Breast epithelium (tissue), 4 donors: ENCODE data around the gene LSM2. TPM values are rescaled to one million over a fixed set of nuclear protein-coding genes. Genes with fewer than 3 reads are reported as not detected.

Experiments used
- DNase-seq, 2 donors: peaks; one replicate each; pipeline ENCODE4 v3.0.0-alpha.2; 2019; ENCODE audit warnings: low spot score in 2 of 2
- H3K27ac ChIP-seq, 2 donors: fragments of 200-600 bp; sonication (generic) in 1 of 2; one replicate each; pipeline ENCODE4 v1.5.1; 2016 to 2019; ENCODE audit warnings: mild to moderate bottlenecking in 1 of 2
- H3K27me3 ChIP-seq, 2 donors: fragments of 200-600 bp; sonication (generic) in 1 of 2; one replicate each; pipeline versions ENCODE4 v1.5.1 to v1.6.0; 2017 to 2019; ENCODE audit warnings: control low read depth in 1 of 2, mild to moderate bottlenecking in 1 of 2
- H3K36me3 ChIP-seq: fragments of 200-600 bp; one replicate; pipeline ENCODE4 v1.5.1; 2019
- H3K4me1 ChIP-seq, 2 donors: fragments of 200-600 bp; sonication (generic); one replicate each; pipeline ENCODE4 v1.5.1; 2016 to 2019; ENCODE audit warnings: control low read depth in 1 of 2
- H3K4me3 ChIP-seq, 3 donors: fragments of 200-600 bp; sonication (generic); 1 replicate in 2 of 3; 2 replicates in 1 of 3; pipeline ENCODE4 v1.5.1; 2016 to 2019; ENCODE audit warnings: mild to moderate bottlenecking in 3 of 3, moderate library complexity in 2 of 3
- H3K9me3 ChIP-seq, 2 donors: fragments of 200-600 bp; sonication (generic) in 1 of 2; one replicate each; pipeline ENCODE4 v1.5.1; 2016 to 2019; ENCODE audit warnings: control low read depth in 1 of 2
- CTCF ChIP-seq, 3 donors: fragments of 450-650 bp; IDR thresholded peaks; one replicate each; pipeline ENCODE4 v1.5.1; 2016 to 2017; ENCODE audit warnings: antibody characterized with exemption in 3 of 3, mild to moderate bottlenecking in 3 of 3, moderate library complexity in 3 of 3
- POLR2A ChIP-seq: fragments of 450-650 bp; IDR thresholded peaks from one replicate; pipeline ENCODE4 v1.6.1; 2016; ENCODE audit warnings: antibody characterized with exemption, mild to moderate bottlenecking, moderate library complexity
- POLR2AphosphoS5 ChIP-seq, 3 donors: sonication (generic); formaldehyde crosslinking; IDR thresholded peaks; one replicate each; pipeline ENCODE4 v1.6.1; 2017; ENCODE audit warnings: antibody characterized with exemption in 3 of 3
- intact Hi-C: fragments of 100-400 bp; cut with DNase I; formaldehyde crosslinking; loops from one replicate; pipeline ENCODE4 v1.15.1; 2023; ENCODE audit warnings: low total_unique reads
- total RNA-seq, 3 donors: library from RNA; depleted of rRNA; stranded (reverse); fragments of >200 nt; gene quantifications; one replicate each; pipeline ENCODE4 v1.1.0, GENCODE V29; 2016

LSM2 gene
- total RNA-seq, 3 donors from 2014 or later = 28.7 to 39.7 (median 32.6) TPM

GRCh38 chr6:31761343-31761742 lies 45.4 kb downstream of the LSM2 start:
- Histone ChIP-seq H3K36me3 (no peaks in the 10 kb centered on the region), H3K27me3 (no peaks in the 10 kb centered on the region), H3K4me3 (no peak overlapping the region), H3K9me3 (no peaks in the 10 kb centered on the region), H3K4me1 (no peaks in the 10 kb centered on the region), H3K27ac (no peak overlapping the region)
- no peak for DNase-seq
- intact Hi-C loops = loop anchor here (10.0 kb wide), 1 partner anchor 57 kb away; the partner anchor contains the start of genes ABHD16A and LY6G6F
- TF ChIP-seq CTCF (IDR thresholded peaks at IDR 0.05) = no peak
- TF ChIP-seq POLR2AphosphoS5 (IDR thresholded peaks at IDR 0.05) = no peak
- no peak for TF ChIP-seq POLR2A

- intact Hi-C loops = loop anchor here (10.0 kb wide), 1 partner anchor 56 kb away; the partner anchor contains the start of genes ABHD16A and LY6G6F
- no peak overlapping the region for H3K27ac ChIP-seq
- no peaks in the 10 kb centered on the region for H3K27me3 ChIP-seq
- TF ChIP-seq POLR2AphosphoS5 (IDR thresholded peaks at IDR 0.05) (no peak), CTCF (IDR thresholded peaks at IDR 0.05) (no peak), POLR2A (no peak)
- no peak overlapping the region for H3K4me3 ChIP-seq
- H3K9me3 ChIP-seq = no peaks in the 10 kb centered on the region
- no peaks in the 10 kb centered on the region for H3K4me1 ChIP-seq
- no peaks in the 10 kb centered on the region for H3K36me3 ChIP-seq
- DNase-seq = no peak
These were observed 46.0 kb downstream of the LSM2 start for GRCh38 chr6:31760790-31761189.

GRCh38 chr6:31758281-31758680 lies 48.5 kb downstream of the LSM2 start:
- intact Hi-C loops = no loop called here
- DNase-seq = no peak
- H3K36me3 ChIP-seq = no peaks in the 10 kb centered on the region
- H3K4me1 ChIP-seq = no peaks in the 10 kb centered on the region
- H3K27me3 ChIP-seq = no peaks in the 10 kb centered on the region
- TF ChIP-seq POLR2AphosphoS5 (IDR thresholded peaks at IDR 0.05) (no peak), CTCF (IDR thresholded peaks at IDR 0.05) (no peak), POLR2A (no peak)
- no peak overlapping the region for H3K4me3 ChIP-seq
- no peak overlapping the region for H3K27ac ChIP-seq
- no peaks in the 10 kb centered on the region for H3K9me3 ChIP-seq

GRCh38 chr6:31752739-31753319 lies 53.9 kb downstream of the LSM2 start:
- intact Hi-C loops = no loop called here
- H3K27ac ChIP-seq = no peak overlapping the region
- DNase-seq = no peak
- no peaks in the 10 kb centered on the region for H3K27me3 ChIP-seq
- no peak overlapping the region for H3K4me3 ChIP-seq
- no peaks in the 10 kb centered on the region for H3K9me3 ChIP-seq
- H3K36me3 ChIP-seq = no peaks in the 10 kb centered on the region
- H3K4me1 ChIP-seq = no peaks in the 10 kb centered on the region
- TF ChIP-seq CTCF (IDR thresholded peaks at IDR 0.05) (no peak), POLR2A (no peak), POLR2AphosphoS5 (IDR thresholded peaks at IDR 0.05) (no peak)

GRCh38 chr6:31750411-31751022 lies 56.2 kb downstream of the LSM2 start:
- Histone ChIP-seq H3K27me3 (no peaks in the 10 kb centered on the region), H3K9me3 (no peaks in the 10 kb centered on the region), H3K4me1 (no peaks in the 10 kb centered on the region), H3K4me3 (no peak overlapping the region), H3K36me3 (no peaks in the 10 kb centered on the region), H3K27ac (no peak overlapping the region)
- DNase-seq = no peak
- intact Hi-C loops = no loop called here
- TF ChIP-seq CTCF (IDR thresholded peaks at IDR 0.05) = no peak
- TF ChIP-seq POLR2A = no peak
- no peak for TF ChIP-seq POLR2AphosphoS5 (IDR thresholded peaks at IDR 0.05)
